Omental fat pad (tissue), 4 donors: ENCODE measurements around the gene PTPRG. TPM values are rescaled to one million over a fixed set of nuclear protein-coding genes. Genes with fewer than 3 reads are reported as not detected.
"Not testable (repeated sequence)": the region's sequence is repeated elsewhere in the genome, so short reads cannot be mapped to it uniquely, and the experiment has no call there.

Experiments
- ATAC-seq: fragments of 150-250 bp; one replicate; pipeline ENCODE4 v1.9.1; 2016; ENCODE audit warnings: mild to moderate bottlenecking, moderate library complexity; ENCODE audit not compliant: low FRiP score
- DNase-seq: peaks from one replicate; pipeline ENCODE4 v3.0.0-alpha.2; 2019; ENCODE audit warnings: low spot score
- CTCF ChIP-seq, 3 donors: fragments of 450-650 bp; IDR thresholded peaks; one replicate each; pipeline ENCODE4 v1.5.1; 2016 to 2017; ENCODE audit warnings: antibody characterized with exemption in 3 of 3, mild to moderate bottlenecking in 3 of 3, moderate library complexity in 2 of 3
- total RNA-seq, 4 donors: library from RNA; depleted of rRNA; stranded (reverse); fragments of >200 nt; gene quantifications; one replicate each; pipeline ENCODE4 v1.1.0, GENCODE V29; 2016

Gene PTPRG
- total RNA-seq, 4 donors from 2014 or later: 90.0 to 172 (median 104) TPM

DNA sequence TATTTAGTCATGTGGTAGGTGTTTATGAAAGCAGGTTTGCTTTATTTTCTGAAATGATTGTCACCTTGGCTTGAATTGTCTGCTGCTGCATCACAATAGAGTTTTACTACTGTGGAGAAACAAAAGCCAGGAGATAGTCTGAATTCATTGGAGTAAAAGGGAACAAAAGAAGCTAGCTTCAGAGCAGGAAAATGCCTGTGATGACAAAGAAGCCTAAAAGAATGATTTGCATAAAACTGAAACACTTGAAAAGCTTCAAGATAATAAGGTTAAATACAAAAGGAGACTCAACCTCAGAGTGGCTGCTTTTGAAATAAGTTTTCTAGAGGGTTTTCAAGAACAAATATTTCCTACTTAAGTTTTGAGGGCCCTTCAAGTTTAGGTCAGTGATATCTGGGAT lies 138.3 kb downstream of the PTPRG start:
- no peak for DNase-seq
- no peak for TF ChIP-seq CTCF (IDR thresholded peaks at IDR 0.05)
- no peak for ATAC-seq

DNA sequence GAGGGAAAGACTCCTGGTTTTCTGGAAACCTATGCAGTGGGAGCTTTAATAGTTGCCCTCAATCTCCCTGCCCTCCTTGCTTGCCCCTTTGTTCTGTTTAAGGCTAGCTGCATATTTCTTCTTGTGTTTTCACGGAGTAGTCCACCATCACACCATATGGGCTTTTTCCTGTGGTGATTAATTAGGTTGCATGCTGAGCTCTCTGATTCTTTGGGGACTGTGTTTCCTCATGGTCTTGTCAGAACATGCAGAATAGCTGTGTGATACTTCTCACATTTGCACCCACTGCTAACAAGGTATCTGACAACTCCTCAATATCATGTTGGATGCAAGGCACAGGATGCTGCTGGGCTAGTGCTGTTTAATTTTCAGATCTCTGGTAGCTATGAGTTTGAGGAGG lies 139.6 kb downstream of the PTPRG start:
- DNase-seq (no peak), ATAC-seq (no peak)
- TF ChIP-seq CTCF (IDR thresholded peaks at IDR 0.05): no peak

- no peak for ATAC-seq
- no peak for DNase-seq
- no peak for TF ChIP-seq CTCF (IDR thresholded peaks at IDR 0.05)
These were observed 141.1 kb downstream of the PTPRG start for GRCh38 chr3:61702453-61702852.

DNA sequence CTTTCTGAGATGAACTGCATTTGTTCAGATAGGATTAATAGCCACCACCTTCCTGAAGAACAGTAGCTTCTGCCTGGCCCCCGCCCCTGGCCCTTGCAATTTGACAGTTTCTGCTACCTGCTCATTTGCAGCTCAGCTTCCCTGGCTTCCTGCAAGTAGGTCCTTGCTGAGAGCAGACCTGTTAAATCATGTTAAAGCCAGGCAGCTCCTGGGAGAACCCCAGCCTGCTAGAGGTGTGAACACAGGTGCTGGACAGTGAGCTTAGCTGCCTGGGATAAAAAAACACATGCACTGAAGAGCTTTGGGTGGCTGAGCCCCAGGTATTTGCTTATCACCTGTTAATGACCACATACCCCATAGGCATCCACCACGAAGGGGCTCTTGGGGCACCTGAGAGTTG lies 143.4 kb downstream of the PTPRG start:
- no peak for ATAC-seq
- DNase-seq: no peak
- TF ChIP-seq CTCF (IDR thresholded peaks at IDR 0.05): no peak

GRCh38 chr3:61707492-61707891 lies 146.1 kb downstream of the PTPRG start:
- ATAC-seq (no peak), DNase-seq (no peak)
- no peak for TF ChIP-seq CTCF (IDR thresholded peaks at IDR 0.05)

GRCh38 chr3:61710920-61711319 lies 149.5 kb downstream of the PTPRG start:
- not testable (repeated sequence) for DNase-seq, ATAC-seq

GRCh38 chr3:61714225-61714624 lies 152.9 kb downstream of the PTPRG start:
- DNase-seq: no peak
- ATAC-seq: no peak
- no peak for TF ChIP-seq CTCF (IDR thresholded peaks at IDR 0.05)
